Measurements from ENCODE around the gene PCBD2. TPM values are rescaled to one million over a fixed set of nuclear protein-coding genes. Genes with fewer than 3 reads are reported as not detected.

PCBD2 gene
- total RNA-seq, 3 donors from 2014 or later (not counting 1 experiment from before 2014, with no cell fraction given): 7.6 to 11.5 (median 7.7) TPM

GRCh38 chr5:134917070-134917815, 12.3 kb downstream of the PCBD2 start:
- H3K36me3 Mint-ChIP-seq: no peaks in the 10 kb centered on the region
- H3K4me3 Mint-ChIP-seq: no peak overlapping the region

GRCh38 chr5:134918861-134919260, 13.9 kb downstream of the PCBD2 start:
- H3K4me3 Mint-ChIP-seq: no peak overlapping the region
- Histone ChIP-seq H3K4me3 (ENCODE audit: low read length) (no peak overlapping the region), H3K27me3 (ENCODE audit: control insufficient read depth, insufficient read depth, low read length) (no peaks in the 10 kb centered on the region), H3K27ac (ENCODE audit: low read length) (no peak overlapping the region), H3K4me1 (ENCODE audit: control insufficient read depth, insufficient read depth, low read length) (no peaks in the 10 kb centered on the region), H3K36me3 (ENCODE audit: control insufficient read depth, insufficient read depth, low read length) (peaks cover 17% of the 10 kb centered on the region), H3K9me3 (ENCODE audit: control insufficient read depth, insufficient read depth, low read length) (no peaks in the 10 kb centered on the region)
- H3K9me3 Mint-ChIP-seq: no peaks in the 10 kb centered on the region
- TF ChIP-seq, protein P1, sequence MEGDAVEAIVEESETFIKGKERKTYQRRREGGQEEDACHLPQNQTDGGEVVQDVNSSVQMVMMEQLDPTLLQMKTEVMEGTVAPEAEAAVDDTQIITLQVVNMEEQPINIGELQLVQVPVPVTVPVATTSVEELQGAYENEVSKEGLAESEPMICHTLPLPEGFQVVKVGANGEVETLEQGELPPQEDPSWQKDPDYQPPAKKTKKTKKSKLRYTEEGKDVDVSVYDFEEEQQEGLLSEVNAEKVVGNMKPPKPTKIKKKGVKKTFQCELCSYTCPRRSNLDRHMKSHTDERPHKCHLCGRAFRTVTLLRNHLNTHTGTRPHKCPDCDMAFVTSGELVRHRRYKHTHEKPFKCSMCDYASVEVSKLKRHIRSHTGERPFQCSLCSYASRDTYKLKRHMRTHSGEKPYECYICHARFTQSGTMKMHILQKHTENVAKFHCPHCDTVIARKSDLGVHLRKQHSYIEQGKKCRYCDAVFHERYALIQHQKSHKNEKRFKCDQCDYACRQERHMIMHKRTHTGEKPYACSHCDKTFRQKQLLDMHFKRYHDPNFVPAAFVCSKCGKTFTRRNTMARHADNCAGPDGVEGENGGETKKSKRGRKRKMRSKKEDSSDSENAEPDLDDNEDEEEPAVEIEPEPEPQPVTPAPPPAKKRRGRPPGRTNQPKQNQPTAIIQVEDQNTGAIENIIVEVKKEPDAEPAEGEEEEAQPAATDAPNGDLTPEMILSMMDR (IDR thresholded peaks at IDR 0.05): no peak
- H3K4me1 Mint-ChIP-seq: peaks cover 5 to 11% of the 10 kb centered on the region in 2 donors
- intact Hi-C loops (cut with micrococcal nuclease): no loop called here
- ATAC-seq (no peak), DNase-seq (no peak)
- no peaks in the 10 kb centered on the region for H3K36me3 Mint-ChIP-seq
- 98% methylated on average over 3 of the region's 3 CpGs for WGBS (ENCODE audit: insufficient coverage)
- H3K27ac Mint-ChIP-seq: no peak overlapping the region
- H3K27me3 Mint-ChIP-seq (ENCODE audit: low read depth in 2 of 2): no peaks in the 10 kb centered on the region

More at GRCh38 chr5:134917070-134917815, 12.3 kb downstream of the PCBD2 start:
- intact Hi-C loops (cut with micrococcal nuclease): no loop called here
- Mint-ChIP-seq H3K27me3 (ENCODE audit: low read depth in 2 of 2) (no peaks in the 10 kb centered on the region), H3K4me1 (peaks cover 5 to 11% of the 10 kb centered on the region in 2 donors), H3K9me3 (no peaks in the 10 kb centered on the region), H3K27ac (peak overlapping the region in 1 of 2 donors; percentile 45)
- TF ChIP-seq, protein P1 (IDR thresholded peaks at IDR 0.05): no peak
- H3K9me3 ChIP-seq (ENCODE audit: control insufficient read depth, insufficient read depth, low read length): no peaks in the 10 kb centered on the region
- no peak overlapping the region for H3K27ac ChIP-seq (ENCODE audit: low read length)
- H3K4me1 ChIP-seq (ENCODE audit: control insufficient read depth, insufficient read depth, low read length): no peaks in the 10 kb centered on the region
- WGBS (ENCODE audit: insufficient coverage): 93% methylated on average over 10 of the region's 10 CpGs
- H3K36me3 ChIP-seq (ENCODE audit: control insufficient read depth, insufficient read depth, low read length): peaks cover 23% of the 10 kb centered on the region
- no peak for ATAC-seq
- peak in 1 of 2 donors; percentile 19 for DNase-seq
- no peak overlapping the region for H3K4me3 ChIP-seq (ENCODE audit: low read length)
- H3K27me3 ChIP-seq (ENCODE audit: control insufficient read depth, insufficient read depth, low read length): no peaks in the 10 kb centered on the region

DNA sequence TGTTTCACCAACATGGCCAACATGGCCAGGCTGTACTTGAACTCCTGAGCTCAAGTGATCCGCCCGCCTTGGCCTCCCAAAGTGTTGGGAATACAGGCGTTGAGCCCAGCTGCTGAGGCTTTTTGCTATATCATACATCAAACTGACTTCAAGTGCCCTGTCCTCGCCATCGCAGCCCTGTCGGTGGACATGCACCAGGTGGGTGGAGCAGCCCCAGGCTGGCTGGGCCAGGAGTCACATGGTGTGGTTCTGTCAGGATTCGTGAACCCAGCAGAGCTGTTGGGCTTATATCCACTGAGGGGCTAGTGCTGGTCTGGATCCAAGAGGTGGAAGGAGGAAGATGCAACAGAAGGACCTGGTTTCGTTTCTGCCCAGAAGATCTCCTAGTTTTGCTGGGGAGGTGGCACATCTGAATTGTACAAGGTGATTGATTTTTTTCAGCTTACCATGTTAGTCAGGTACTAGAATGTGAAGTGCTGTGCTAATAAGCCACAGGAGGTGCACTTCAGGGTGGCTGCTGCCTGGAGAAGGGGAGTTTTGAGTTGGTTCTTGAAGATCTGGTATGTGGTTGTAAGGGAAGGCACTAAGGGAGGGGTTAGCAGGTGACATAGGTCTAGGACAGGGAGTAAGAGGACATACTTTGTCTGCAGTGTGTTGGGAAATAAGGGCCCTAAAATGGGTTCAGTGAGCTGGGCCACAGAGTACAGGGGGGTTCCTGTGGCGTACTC, 16.1 kb downstream of the PCBD2 start:
- DNase-seq (no peak), ATAC-seq (no peak)
- no peaks in the 10 kb centered on the region for H3K36me3 Mint-ChIP-seq
- H3K4me3 Mint-ChIP-seq: no peak overlapping the region
- no peaks in the 10 kb centered on the region for H3K27me3 Mint-ChIP-seq (ENCODE audit: low read depth in 2 of 2)
- TF ChIP-seq, protein P1 (IDR thresholded peaks at IDR 0.05): no peak
- no peak overlapping the region for H3K27ac Mint-ChIP-seq
- intact Hi-C loops (cut with micrococcal nuclease): no loop called here
- WGBS (ENCODE audit: insufficient coverage): 97% methylated on average over 9 of the region's 9 CpGs
- H3K4me1 ChIP-seq (ENCODE audit: control insufficient read depth, insufficient read depth, low read length): no peaks in the 10 kb centered on the region
- no peaks in the 10 kb centered on the region for H3K9me3 Mint-ChIP-seq
- no peaks in the 10 kb centered on the region for H3K27me3 ChIP-seq (ENCODE audit: control insufficient read depth, insufficient read depth, low read length)
- no peaks in the 10 kb centered on the region for H3K9me3 ChIP-seq (ENCODE audit: control insufficient read depth, insufficient read depth, low read length)
- peaks cover 17% of the 10 kb centered on the region for H3K36me3 ChIP-seq (ENCODE audit: control insufficient read depth, insufficient read depth, low read length)
- H3K4me3 ChIP-seq (ENCODE audit: low read length): no peak overlapping the region
- no peak overlapping the region for H3K27ac ChIP-seq (ENCODE audit: low read length)
- H3K4me1 Mint-ChIP-seq: peaks cover 5 to 11% of the 10 kb centered on the region in 2 donors
